BLaER1 (cell line): ENCODE results near the gene CELF4.
"Not testable (repeated sequence)": the region's sequence is repeated elsewhere in the genome, so short reads cannot be mapped to it uniquely, and the experiment has no call there.

Experiments
- H3K27ac ChIP-seq: shearing (Covaris generic); formaldehyde crosslinking; 2 replicates; pipeline ENCODE4 v1.8.1; 2022
- H3K27me3 ChIP-seq: shearing (Covaris generic); formaldehyde crosslinking; 2 replicates; pipeline ENCODE4 v1.8.1; 2022
- H3K36me3 ChIP-seq: shearing (Covaris generic); formaldehyde crosslinking; 2 replicates; pipeline ENCODE4 v1.8.1; 2022
- H3K4me1 ChIP-seq: shearing (Covaris generic); formaldehyde crosslinking; 2 replicates; pipeline ENCODE4 v1.8.1; 2022
- H3K4me2 ChIP-seq: shearing (Covaris generic); formaldehyde crosslinking; 2 replicates; pipeline ENCODE4 v1.8.1; 2022
- H3K4me3 ChIP-seq: shearing (Covaris generic); formaldehyde crosslinking; 2 replicates; pipeline ENCODE4 v1.8.1; 2022
- H3K9ac ChIP-seq: shearing (Covaris generic); formaldehyde crosslinking; 2 replicates; pipeline ENCODE4 v1.8.1; 2022
- H3K9me3 ChIP-seq: shearing (Covaris generic); formaldehyde crosslinking; 2 replicates; pipeline ENCODE4 v1.8.1; 2022
- H4K20me1 ChIP-seq: shearing (Covaris generic); formaldehyde crosslinking; 2 replicates; pipeline ENCODE4 v1.8.1; 2022
- Cebpa-rat ChIP-seq: shearing (Covaris generic); IDR thresholded peaks from 2 replicates; pipeline ENCODE4 v1.8.1; 2022

The CELF4 gene

DNA sequence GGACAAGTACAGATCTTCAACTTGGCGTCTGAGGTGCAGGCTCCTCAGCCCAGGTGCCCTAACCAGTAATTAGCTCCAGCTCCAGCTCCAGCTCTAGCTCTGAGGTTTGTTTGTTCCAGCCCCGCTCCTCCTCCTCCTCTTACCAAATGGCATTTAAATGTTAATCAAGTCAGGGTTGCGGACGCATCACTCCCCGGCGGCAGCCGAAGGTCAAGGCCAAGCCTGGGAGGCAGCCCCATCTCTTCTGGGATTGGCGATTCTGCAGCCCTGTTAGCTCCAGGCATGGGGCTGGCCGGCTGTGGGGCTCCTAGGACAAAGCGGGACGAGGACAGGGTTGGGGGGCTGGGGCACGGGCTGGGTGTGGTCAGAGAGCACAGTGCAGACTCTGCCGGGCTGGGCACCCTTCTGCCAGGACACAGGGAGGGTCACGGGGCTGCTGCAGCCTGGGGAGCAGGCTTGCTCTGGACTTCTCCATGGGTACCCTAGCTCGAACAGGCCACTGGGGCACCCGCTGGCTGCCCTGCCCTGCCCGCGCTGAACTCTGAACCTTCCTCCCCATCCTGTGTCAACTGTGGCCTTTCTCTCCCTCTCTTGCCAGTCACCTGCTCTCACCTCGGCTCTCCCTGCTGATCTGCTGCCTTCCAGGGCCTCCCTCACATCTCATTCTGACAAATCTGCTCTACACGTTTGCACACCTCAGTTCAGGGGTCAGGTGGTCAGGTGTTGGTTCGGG is 203.3 kb downstream of the CELF4 start:
- peak overlapping the region; percentile 77 for H3K4me2 ChIP-seq
- peaks cover 53% of the 10 kb centered on the region for H3K4me1 ChIP-seq
- no peak overlapping the region for H3K9ac ChIP-seq
- no peak overlapping the region for H3K4me3 ChIP-seq
- H3K9me3 ChIP-seq, result no peaks in the 10 kb centered on the region
- H3K27ac ChIP-seq, result no peak overlapping the region; the same call in 1 of the 2 replicates
- no peak for TF ChIP-seq Cebpa-rat
- H4K20me1 ChIP-seq, result no peaks in the 10 kb centered on the region
- peaks cover 24% of the 10 kb centered on the region; the same call in 1 of the 2 replicates for H3K27me3 ChIP-seq
- H3K36me3 ChIP-seq, result no peaks in the 10 kb centered on the region

DNA sequence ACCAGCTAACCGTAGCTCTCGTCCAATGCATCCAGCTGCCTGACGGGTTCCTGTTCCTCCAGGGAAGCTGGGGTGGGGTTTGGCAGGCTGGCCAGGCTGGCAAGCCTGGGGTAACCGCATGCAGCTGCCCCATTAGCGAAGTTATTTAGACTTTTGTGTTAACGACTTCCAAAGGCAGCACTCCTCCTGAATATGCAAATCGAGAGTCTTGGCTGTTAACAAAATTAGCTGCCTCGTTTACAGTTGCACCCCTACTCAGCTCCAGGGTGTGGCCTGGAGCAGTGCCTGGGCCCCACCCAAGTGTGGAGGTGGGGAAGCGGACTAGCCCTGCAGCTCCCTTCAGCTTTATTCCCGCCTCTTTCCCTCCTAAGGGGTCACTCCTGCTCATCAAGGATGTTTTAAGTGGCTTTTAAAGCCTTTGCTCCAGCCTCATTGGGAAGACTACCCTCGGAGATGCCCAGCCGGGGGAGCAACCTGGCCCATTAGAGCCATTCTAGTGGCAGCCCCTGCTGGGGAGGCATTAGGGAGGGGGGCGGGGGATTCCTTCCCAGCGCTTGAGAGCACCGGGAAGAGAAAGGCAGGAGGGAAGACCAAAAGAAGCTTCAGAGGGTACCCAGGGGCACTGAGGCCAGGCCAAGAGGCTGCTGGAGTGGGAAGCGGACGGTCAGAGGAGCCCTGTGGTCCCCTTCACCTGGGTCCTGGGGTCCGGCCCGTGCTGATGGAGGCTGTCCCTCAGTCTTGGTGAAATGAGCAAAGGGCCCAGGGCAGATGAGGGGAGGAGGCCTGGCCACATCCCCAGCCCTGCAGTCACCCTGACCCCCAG is 204.1 kb downstream of the CELF4 start:
- Histone ChIP-seq H3K9me3 (no peaks in the 10 kb centered on the region), H3K27ac (no peak overlapping the region; the same call in 1 of the 2 replicates), H3K4me1 (peaks cover 61% of the 10 kb centered on the region), H3K27me3 (peaks cover 24% of the 10 kb centered on the region; the same call in 1 of the 2 replicates), H3K4me3 (no peak overlapping the region), H3K9ac (no peak overlapping the region), H3K4me2 (peak overlapping the region; percentile 77), H4K20me1 (no peaks in the 10 kb centered on the region), H3K36me3 (no peaks in the 10 kb centered on the region)
- TF ChIP-seq Cebpa-rat, result no peak

DNA sequence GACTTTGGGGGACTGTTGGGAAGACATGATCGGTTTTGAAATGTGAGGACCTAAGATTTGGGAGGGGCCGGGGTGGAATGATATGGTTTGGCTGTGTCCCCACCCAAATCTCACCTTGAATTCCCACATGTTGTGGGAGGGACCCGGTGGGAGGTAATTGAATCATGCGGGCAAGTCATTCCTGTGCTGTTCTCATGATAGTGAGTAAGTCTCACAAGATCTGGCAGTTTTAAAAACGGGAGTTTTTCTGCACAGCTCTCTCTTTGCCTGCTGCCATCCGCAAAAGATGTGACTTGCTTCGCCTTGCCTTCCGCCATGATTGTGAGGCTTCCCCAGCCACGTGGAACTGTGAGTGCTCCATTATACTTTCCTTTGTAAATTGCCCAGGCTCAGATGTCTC is 207.5 kb downstream of the CELF4 start:
- not testable (repeated sequence) for H3K4me2 ChIP-seq, H3K36me3 ChIP-seq, H3K4me3 ChIP-seq, H3K9ac ChIP-seq, H3K27ac ChIP-seq, H4K20me1 ChIP-seq, H3K9me3 ChIP-seq
- peaks cover 19% of the 10 kb centered on the region; the same call in 1 of the 2 replicates for H3K27me3 ChIP-seq
- peaks cover 46% of the 10 kb centered on the region for H3K4me1 ChIP-seq

DNA sequence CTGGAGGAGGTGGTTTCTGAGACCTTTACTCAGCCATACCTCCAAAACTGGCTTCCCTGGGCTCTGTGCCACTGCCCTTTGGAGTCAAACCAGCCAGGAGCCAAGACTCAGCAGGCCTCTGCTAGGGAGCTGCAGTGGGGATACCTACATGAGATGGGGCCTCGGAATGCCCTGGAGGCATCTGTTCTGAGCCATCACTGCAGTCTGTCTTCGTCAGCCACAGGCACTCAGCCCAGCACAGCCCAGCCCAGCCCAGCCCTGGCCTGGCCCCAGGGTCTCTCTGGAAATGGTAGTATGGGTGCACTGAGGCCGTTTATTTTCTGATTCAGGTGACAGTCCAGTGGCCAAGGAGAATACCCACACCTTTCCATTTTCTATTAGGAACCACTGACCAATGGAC is 209.8 kb downstream of the CELF4 start:
- TF ChIP-seq Cebpa-rat, result no peak
- Histone ChIP-seq H4K20me1 (no peaks in the 10 kb centered on the region), H3K27ac (no peak overlapping the region), H3K27me3 (peaks cover 3% of the 10 kb centered on the region; the same call in 1 of the 2 replicates), H3K4me3 (no peak overlapping the region), H3K4me2 (no peak overlapping the region), H3K4me1 (peaks cover 25% of the 10 kb centered on the region), H3K36me3 (no peaks in the 10 kb centered on the region), H3K9me3 (no peaks in the 10 kb centered on the region), H3K9ac (no peak overlapping the region)

DNA sequence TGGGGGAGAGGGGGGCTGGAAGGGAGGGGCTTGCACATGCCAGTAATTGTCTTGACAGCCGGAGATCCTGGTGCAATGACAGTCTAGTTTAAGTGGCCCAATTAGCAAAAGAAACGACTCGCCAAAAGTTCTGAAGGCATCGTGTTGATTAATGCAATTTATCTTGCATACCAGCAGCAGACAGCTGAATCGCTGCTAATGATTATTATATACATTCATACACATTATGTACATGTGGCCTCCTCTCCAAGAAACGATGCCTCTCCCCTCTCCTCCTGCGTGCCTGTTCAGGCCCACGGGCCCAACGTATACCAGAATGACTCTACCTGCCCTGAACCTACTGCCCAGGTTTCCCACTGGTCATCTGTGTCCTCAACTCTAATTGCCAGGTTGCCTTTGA is 214.5 kb downstream of the CELF4 start:
- no peaks in the 10 kb centered on the region for H3K9me3 ChIP-seq
- no peak overlapping the region for H3K9ac ChIP-seq
- TF ChIP-seq Cebpa-rat, result no peak
- H4K20me1 ChIP-seq, result no peaks in the 10 kb centered on the region
- no peak overlapping the region for H3K4me2 ChIP-seq
- H3K4me1 ChIP-seq, result peaks cover 6% of the 10 kb centered on the region
- no peaks in the 10 kb centered on the region for H3K27me3 ChIP-seq
- H3K4me3 ChIP-seq, result no peak overlapping the region
- H3K27ac ChIP-seq, result no peak overlapping the region
- H3K36me3 ChIP-seq, result no peaks in the 10 kb centered on the region

DNA sequence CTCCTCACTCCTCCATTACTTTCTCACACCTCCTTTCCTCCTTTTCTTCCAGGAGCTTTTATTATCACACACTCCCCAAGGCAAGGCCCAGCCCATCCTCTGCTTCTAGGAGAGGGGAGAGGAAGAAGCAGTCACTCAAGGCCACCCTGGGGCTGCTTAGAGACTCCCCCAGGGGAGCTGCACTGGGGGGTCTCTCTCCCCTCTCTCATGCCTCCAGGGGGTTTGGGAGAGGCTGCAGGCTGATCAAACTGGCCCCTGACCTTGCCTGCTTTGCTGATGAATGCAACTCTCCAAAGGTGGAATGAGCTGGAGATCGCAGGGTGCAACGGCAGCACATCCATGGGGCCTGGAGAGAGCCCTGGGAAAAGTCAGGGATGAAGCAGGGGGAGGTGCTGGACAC is 216.9 kb downstream of the CELF4 start:
- peaks cover 7% of the 10 kb centered on the region; the same call in 1 of the 2 replicates for H3K4me1 ChIP-seq
- no peaks in the 10 kb centered on the region for H3K9me3 ChIP-seq
- no peak overlapping the region for H3K4me3 ChIP-seq
- no peaks in the 10 kb centered on the region for H4K20me1 ChIP-seq
- H3K27me3 ChIP-seq, result no peaks in the 10 kb centered on the region
- no peak for TF ChIP-seq Cebpa-rat
- H3K9ac ChIP-seq, result no peak overlapping the region
- H3K4me2 ChIP-seq, result no peak overlapping the region
- H3K27ac ChIP-seq, result no peak overlapping the region
- H3K36me3 ChIP-seq, result no peaks in the 10 kb centered on the region

DNA sequence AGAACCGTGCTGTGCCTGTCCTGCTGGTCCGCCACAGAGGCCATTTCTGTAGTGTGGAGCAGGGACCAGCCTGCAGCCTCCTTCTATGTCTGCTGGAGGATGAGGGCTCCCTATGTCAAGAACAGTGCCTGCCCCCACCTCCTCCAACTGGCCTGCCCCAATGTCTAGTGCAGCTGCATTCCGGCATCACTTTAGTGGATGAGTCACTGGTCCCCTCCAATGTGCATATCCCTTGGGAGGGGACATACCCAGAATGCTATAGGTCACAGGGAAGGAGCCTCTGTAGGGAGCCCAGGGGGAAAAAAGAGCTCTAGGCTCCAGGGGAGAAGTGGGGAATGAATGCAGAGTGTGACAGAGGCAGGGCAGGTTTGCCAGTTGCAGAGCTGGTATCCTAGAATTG is 219.6 kb downstream of the CELF4 start:
- H3K9me3 ChIP-seq, result no peaks in the 10 kb centered on the region
- no peak overlapping the region; the same call in 1 of the 2 replicates for H3K4me2 ChIP-seq
- no peak for TF ChIP-seq Cebpa-rat
- no peaks in the 10 kb centered on the region for H4K20me1 ChIP-seq
- peaks cover 28% of the 10 kb centered on the region for H3K4me1 ChIP-seq
- H3K27me3 ChIP-seq, result no peaks in the 10 kb centered on the region
- no peak overlapping the region for H3K4me3 ChIP-seq
- no peaks in the 10 kb centered on the region for H3K36me3 ChIP-seq
- no peak overlapping the region for H3K9ac ChIP-seq
- no peak overlapping the region for H3K27ac ChIP-seq

DNA sequence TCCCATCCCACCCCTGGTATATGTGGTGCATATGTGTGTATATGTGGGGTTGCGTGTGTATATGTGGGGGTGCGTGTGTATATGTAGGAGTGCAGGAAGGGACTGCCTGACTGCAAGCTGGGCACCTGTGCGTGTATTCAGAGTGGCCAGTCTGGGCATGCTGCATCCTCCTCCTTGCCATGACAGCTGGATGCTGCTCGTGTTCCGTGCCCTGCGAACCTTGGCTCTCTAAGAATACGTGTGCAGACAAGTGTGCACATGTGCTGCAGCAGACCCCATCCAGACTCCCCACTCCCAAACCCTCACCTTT is 222.1 kb downstream of the CELF4 start:
- H3K4me3 ChIP-seq, result no peak overlapping the region
- H3K4me2 ChIP-seq, result no peak overlapping the region
- TF ChIP-seq Cebpa-rat, result no peak
- H3K9ac ChIP-seq, result no peak overlapping the region
- no peaks in the 10 kb centered on the region for H3K9me3 ChIP-seq
- no peaks in the 10 kb centered on the region for H3K27me3 ChIP-seq
- H3K27ac ChIP-seq, result no peak overlapping the region
- H4K20me1 ChIP-seq, result no peaks in the 10 kb centered on the region
- peaks cover 34% of the 10 kb centered on the region for H3K4me1 ChIP-seq
- no peaks in the 10 kb centered on the region for H3K36me3 ChIP-seq

DNA sequence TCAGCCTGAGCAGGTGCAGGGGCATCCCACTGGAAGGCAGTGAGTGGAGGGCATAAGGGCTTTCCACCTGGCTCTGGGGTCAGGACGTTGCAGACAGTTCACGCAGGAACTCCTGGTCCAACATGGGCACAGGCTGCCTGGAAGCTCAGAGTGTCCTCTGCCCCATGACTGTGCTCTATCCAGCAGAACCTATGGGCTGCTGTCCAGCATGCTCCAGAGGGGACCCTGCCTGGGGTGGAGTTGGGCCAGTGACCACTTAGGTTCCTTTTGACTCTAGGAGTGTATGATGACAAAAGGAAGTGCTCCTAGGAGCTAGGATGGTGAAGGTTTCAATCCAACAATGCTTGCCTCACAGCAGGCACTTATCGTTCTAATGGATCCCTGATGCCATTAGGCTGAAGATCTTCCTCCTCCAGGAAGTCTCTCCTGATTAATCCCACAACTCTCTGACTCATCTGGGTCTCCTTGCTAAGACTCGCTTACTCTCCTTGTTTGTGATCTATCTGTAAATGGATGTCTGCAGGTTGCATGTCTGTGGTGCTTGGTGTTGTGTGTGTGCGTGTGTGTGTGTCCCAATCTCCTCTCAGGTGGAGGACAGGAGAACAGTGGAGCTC is 224.0 kb downstream of the CELF4 start:
- H3K4me1 ChIP-seq, result peaks cover 34% of the 10 kb centered on the region
- H3K36me3 ChIP-seq, result no peaks in the 10 kb centered on the region
- no peaks in the 10 kb centered on the region for H3K9me3 ChIP-seq
- no peak overlapping the region for H3K4me3 ChIP-seq
- no peak for TF ChIP-seq Cebpa-rat
- no peaks in the 10 kb centered on the region for H3K27me3 ChIP-seq
- no peak overlapping the region for H3K9ac ChIP-seq
- peak overlapping the region; percentile 53 for H3K4me2 ChIP-seq
- no peaks in the 10 kb centered on the region for H4K20me1 ChIP-seq
- H3K27ac ChIP-seq, result no peak overlapping the region

DNA sequence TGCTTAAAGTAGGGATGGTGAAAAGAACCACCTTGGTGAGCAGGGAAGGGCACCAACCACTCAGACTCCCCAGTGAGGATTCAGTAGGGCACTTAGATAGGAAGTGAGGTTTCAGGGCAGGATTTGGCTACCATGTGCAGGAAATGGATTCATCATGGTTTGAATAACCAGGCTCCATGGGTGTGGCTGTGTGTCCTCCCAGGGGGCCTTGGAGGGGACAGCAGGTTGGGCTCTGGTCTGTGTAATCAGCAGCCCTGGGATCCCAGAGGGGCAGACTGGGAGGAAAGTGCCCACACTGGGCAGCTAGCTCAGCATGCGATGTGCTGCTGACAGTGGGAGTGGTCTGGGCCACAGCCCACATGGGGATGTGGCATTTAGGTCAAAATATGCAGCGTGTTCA is 224.6 kb downstream of the CELF4 start:
- no peaks in the 10 kb centered on the region for H3K27me3 ChIP-seq
- no peaks in the 10 kb centered on the region for H3K9me3 ChIP-seq
- peaks cover 32% of the 10 kb centered on the region for H3K4me1 ChIP-seq
- H3K27ac ChIP-seq, result no peak overlapping the region
- no peaks in the 10 kb centered on the region for H3K36me3 ChIP-seq
- H3K4me3 ChIP-seq, result no peak overlapping the region
- H3K4me2 ChIP-seq, result peak overlapping the region; percentile 45
- no peak for TF ChIP-seq Cebpa-rat
- H4K20me1 ChIP-seq, result no peaks in the 10 kb centered on the region
- H3K9ac ChIP-seq, result no peak overlapping the region
